WERI-Rb-1 (cell line): ENCODE data around the gene TOX3.
A peak's percentile ranks its signal among the peaks of the same experiment; 100 is the strongest.

Experiments
- DNase-seq: peaks from one replicate; pipeline ENCODE4 v3.0.0-alpha.2; 2020
- H3K27ac ChIP-seq: fragments of 250-450 bp; sonication (Bioruptor Pico); 2 replicates; pipeline ENCODE4 v1.5.1; 2020; ENCODE audit warnings: mild to moderate bottlenecking, moderate library complexity
- H3K27me3 ChIP-seq: fragments of 250-450 bp; sonication (Bioruptor Pico); 2 replicates; pipeline ENCODE4 v1.5.1; 2021; ENCODE audit warnings: mild to moderate bottlenecking, low read depth, moderate library complexity; ENCODE audit not compliant: insufficient read depth, severe bottlenecking
- H3K36me3 ChIP-seq: fragments of 250-450 bp; sonication (Bioruptor Pico); 2 replicates; pipeline ENCODE4 v1.5.1; 2020; ENCODE audit warnings: mild to moderate bottlenecking, moderate library complexity
- H3K4me3 ChIP-seq: 2 replicates; pipeline ENCODE4 v1.5.1; 2011; ENCODE audit warnings: low read depth, mild to moderate bottlenecking, control low read depth, low read length
- H3K9me3 ChIP-seq: fragments of 250-450 bp; sonication (Bioruptor Pico); 2 replicates; pipeline ENCODE4 v1.5.1; 2021; ENCODE audit warnings: mild to moderate bottlenecking, moderate library complexity; ENCODE audit not compliant: severe bottlenecking
- TF ChIP-seq, protein P1 (sequence below): IDR thresholded peaks from 2 replicates; pipeline ENCODE4 v1.5.1; 2011; ENCODE audit warnings: low read depth, mild to moderate bottlenecking, control low read depth, inconsistent platforms, low read length

The TOX3 gene

DNA sequence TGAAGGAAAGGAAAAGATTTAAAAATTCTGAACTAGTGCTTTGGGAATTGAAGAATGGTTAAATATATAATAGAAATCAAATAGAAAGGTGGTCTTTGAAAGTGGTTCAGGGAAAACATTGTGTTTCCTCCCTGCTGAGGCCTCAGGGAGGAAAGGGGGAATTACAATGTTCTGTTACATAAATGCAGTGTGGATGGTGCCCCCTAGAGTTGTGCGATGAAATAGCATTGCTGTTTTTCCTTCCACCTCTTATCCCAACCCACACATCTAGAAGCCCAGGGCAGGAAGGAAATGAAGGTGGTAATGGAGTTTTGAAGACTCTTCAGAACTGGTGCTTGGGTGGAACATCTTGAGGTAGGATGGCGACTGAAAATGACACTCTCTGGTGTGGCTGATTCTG is 6.4 kb upstream of the TOX3 start:
- no peak for DNase-seq
- Histone ChIP-seq H3K4me3 (no peak overlapping the region), H3K9me3 (no peaks in the 10 kb centered on the region), H3K36me3 (no peaks in the 10 kb centered on the region), H3K27ac (no peak overlapping the region), H3K27me3 (no peaks in the 10 kb centered on the region)
- TF ChIP-seq, protein P1, sequence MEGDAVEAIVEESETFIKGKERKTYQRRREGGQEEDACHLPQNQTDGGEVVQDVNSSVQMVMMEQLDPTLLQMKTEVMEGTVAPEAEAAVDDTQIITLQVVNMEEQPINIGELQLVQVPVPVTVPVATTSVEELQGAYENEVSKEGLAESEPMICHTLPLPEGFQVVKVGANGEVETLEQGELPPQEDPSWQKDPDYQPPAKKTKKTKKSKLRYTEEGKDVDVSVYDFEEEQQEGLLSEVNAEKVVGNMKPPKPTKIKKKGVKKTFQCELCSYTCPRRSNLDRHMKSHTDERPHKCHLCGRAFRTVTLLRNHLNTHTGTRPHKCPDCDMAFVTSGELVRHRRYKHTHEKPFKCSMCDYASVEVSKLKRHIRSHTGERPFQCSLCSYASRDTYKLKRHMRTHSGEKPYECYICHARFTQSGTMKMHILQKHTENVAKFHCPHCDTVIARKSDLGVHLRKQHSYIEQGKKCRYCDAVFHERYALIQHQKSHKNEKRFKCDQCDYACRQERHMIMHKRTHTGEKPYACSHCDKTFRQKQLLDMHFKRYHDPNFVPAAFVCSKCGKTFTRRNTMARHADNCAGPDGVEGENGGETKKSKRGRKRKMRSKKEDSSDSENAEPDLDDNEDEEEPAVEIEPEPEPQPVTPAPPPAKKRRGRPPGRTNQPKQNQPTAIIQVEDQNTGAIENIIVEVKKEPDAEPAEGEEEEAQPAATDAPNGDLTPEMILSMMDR = peak; percentile 46

DNA sequence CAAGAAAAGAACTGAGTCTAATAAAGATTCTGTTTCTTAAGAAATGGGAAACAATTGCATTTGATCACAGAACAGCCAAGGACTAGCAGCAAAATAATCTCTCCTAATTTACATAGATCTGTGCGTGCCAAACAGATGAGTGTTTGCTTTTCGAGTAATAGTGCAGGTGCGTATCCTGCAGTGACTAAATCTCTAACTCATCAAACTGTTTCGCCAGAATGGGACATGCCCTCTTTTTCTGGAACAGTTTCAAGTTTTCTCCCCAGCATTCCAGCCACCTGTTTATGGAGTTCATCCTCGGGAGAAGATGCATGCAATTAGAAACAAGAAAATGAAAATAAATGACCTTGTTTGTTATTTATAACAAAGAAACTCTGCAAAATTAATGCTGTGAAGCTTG is 5.7 kb upstream of the TOX3 start:
- H3K4me3 ChIP-seq = no peak overlapping the region
- H3K27ac ChIP-seq = no peak overlapping the region
- no peaks in the 10 kb centered on the region for H3K9me3 ChIP-seq
- TF ChIP-seq, protein P1 = no peak
- DNase-seq = no peak
- no peaks in the 10 kb centered on the region for H3K36me3 ChIP-seq
- no peaks in the 10 kb centered on the region for H3K27me3 ChIP-seq

GRCh38 chr16:52549011-52549692 is 2.2 kb upstream of the TOX3 start:
- no peak for DNase-seq
- H3K27me3 ChIP-seq = no peaks in the 10 kb centered on the region
- H3K4me3 ChIP-seq = no peak overlapping the region
- H3K9me3 ChIP-seq = no peaks in the 10 kb centered on the region
- no peak overlapping the region for H3K27ac ChIP-seq
- TF ChIP-seq, protein P1 = no peak
- no peaks in the 10 kb centered on the region for H3K36me3 ChIP-seq

- Histone ChIP-seq H3K4me3 (no peak overlapping the region), H3K9me3 (no peaks in the 10 kb centered on the region), H3K36me3 (no peaks in the 10 kb centered on the region), H3K27me3 (no peaks in the 10 kb centered on the region), H3K27ac (no peak overlapping the region)
- TF ChIP-seq, protein P1 = no peak
- DNase-seq = no peak
Measured at GRCh38 chr16:52548261-52549010, 1.5 kb upstream of the TOX3 start.

- Histone ChIP-seq H3K4me3 (peak overlapping the region; percentile 51), H3K9me3 (no peaks in the 10 kb centered on the region), H3K36me3 (no peaks in the 10 kb centered on the region), H3K27me3 (no peaks in the 10 kb centered on the region), H3K27ac (no peak overlapping the region)
- DNase-seq = no peak
- TF ChIP-seq, protein P1 = no peak
Measured at GRCh38 chr16:52547834-52548215, 882 bp upstream of the TOX3 start.
